22Rv1 (cell line): ENCODE results near the gene ZAR1.

Source experiments
- ZFX ChIP-seq: fragments of 450-650 bp; IDR thresholded peaks from 2 replicates; pipeline ENCODE4 v1.6.1; 2017; ENCODE audit warnings: antibody characterized with exemption, borderline replicate concordance
- TF ChIP-seq, protein P1 (sequence below): fragments of 450-650 bp; IDR thresholded peaks from 2 replicates; pipeline ENCODE4 v1.5.1; 2017; ENCODE audit warnings: mild to moderate bottlenecking

- TF ChIP-seq, protein P1, sequence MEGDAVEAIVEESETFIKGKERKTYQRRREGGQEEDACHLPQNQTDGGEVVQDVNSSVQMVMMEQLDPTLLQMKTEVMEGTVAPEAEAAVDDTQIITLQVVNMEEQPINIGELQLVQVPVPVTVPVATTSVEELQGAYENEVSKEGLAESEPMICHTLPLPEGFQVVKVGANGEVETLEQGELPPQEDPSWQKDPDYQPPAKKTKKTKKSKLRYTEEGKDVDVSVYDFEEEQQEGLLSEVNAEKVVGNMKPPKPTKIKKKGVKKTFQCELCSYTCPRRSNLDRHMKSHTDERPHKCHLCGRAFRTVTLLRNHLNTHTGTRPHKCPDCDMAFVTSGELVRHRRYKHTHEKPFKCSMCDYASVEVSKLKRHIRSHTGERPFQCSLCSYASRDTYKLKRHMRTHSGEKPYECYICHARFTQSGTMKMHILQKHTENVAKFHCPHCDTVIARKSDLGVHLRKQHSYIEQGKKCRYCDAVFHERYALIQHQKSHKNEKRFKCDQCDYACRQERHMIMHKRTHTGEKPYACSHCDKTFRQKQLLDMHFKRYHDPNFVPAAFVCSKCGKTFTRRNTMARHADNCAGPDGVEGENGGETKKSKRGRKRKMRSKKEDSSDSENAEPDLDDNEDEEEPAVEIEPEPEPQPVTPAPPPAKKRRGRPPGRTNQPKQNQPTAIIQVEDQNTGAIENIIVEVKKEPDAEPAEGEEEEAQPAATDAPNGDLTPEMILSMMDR = no peak
- TF ChIP-seq ZFX = no peak
Measured at GRCh38 chr4:48538358-48538757, 48.3 kb downstream of the ZAR1 start.
